Effector memory CD4-positive, alpha-beta T cell (primary cell): ENCODE results near the gene PLEKHH1.
A peak's percentile ranks its signal among the peaks of the same experiment; 100 is the strongest.

Experiments
- DNase-seq, 3 donors: peaks; one replicate each; pipeline ENCODE4 v3.0.0-alpha.2; 2020
- H3K27ac ChIP-seq: 2 replicates; pipeline ENCODE4 v1.7.0; 2013; ENCODE audit warnings: mild to moderate bottlenecking, low read length, moderate library complexity; ENCODE audit not compliant: insufficient read depth, poor library complexity, severe bottlenecking
- H3K27me3 ChIP-seq: replicated peaks from 2 replicates; pipeline ENCODE4 v1.7.0; 2013; ENCODE audit warnings: mild to moderate bottlenecking, low read length; ENCODE audit not compliant: insufficient read depth, control insufficient read depth, poor library complexity, severe bottlenecking
- H3K36me3 ChIP-seq: 2 replicates; pipeline ENCODE4 v1.7.0; 2013; ENCODE audit warnings: mild to moderate bottlenecking, low read length, moderate library complexity; ENCODE audit not compliant: control insufficient read depth, insufficient read depth
- H3K4me1 ChIP-seq: 2 replicates; pipeline ENCODE4 v1.7.0; 2013; ENCODE audit warnings: low read length, mild to moderate bottlenecking; ENCODE audit not compliant: control insufficient read depth, insufficient read depth, poor library complexity, severe bottlenecking
- H3K4me3 ChIP-seq: 2 replicates; pipeline ENCODE4 v1.7.0; 2013; ENCODE audit warnings: low read length, low read depth, mild to moderate bottlenecking; ENCODE audit not compliant: insufficient read depth, poor library complexity, severe bottlenecking
- H3K9me3 ChIP-seq: 2 replicates; pipeline ENCODE4 v1.7.0; 2013; ENCODE audit warnings: mild to moderate bottlenecking, low read length, moderate library complexity; ENCODE audit not compliant: control insufficient read depth

The PLEKHH1 gene

DNA sequence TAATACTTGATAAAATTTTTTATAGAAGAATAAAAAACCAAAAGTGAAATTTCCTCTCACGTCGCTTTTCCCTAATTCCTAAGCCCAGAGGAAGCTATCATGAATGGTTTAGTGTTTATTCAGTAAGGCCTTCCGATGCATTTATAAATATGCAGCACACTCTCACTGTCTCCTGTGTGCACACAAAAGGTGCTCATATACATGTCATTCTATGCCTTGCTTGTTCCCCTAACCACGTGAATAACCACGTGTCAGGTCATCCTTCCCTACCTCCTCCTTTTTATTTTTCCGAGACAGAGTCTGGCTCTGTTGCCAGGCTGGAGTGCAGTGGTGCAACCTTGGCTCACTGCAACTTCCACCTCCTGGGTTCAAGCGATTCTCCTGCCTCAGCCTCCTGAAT is 37.4 kb downstream of the PLEKHH1 start:
- H3K36me3 ChIP-seq, result no peaks in the 10 kb centered on the region
- no peak for DNase-seq
- no peaks in the 10 kb centered on the region for H3K4me1 ChIP-seq
- no peaks in the 10 kb centered on the region for H3K27me3 ChIP-seq
- no peak overlapping the region for H3K4me3 ChIP-seq
- H3K9me3 ChIP-seq, result no peaks in the 10 kb centered on the region
- H3K27ac ChIP-seq, result no peak overlapping the region

DNA sequence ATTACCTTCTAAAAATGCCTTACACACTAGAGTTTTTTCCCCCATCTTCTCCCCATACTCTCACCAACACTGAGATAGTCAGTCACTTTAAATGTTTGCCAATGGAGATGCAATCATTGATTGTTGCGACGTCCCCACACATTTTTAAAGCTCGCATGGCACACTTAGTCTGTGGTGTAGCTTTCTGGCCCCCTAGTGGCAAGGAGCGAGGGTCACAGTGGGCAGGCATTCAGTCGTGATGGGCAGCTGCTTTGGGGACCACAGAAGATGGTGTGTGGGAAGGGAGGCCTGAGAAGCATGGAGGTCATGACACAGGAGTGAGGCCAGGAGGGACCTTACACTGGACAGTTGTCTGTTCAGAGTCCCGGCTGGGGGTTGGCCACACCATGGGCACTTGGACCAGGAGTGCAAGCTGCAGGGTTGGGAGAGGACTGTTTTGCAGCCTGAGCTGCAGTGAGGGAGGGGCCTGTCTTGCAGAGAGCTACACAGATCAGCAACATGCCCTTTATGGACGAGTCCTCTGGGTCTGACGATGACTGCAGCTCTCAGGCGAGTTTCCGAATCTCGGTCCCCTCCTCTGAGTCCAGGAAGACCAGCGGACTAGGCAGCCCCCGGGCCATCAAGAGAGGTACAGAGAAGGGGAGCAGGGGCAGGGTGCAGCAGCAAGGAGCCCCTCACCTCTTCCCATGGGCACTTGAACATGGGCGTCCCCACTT is 38.3 kb downstream of the PLEKHH1 start:
- peak; percentile 30 to 53 (median 34) for DNase-seq
- H3K4me1 ChIP-seq, result no peaks in the 10 kb centered on the region
- H3K27ac ChIP-seq, result no peak overlapping the region
- H3K9me3 ChIP-seq, result no peaks in the 10 kb centered on the region
- no peaks in the 10 kb centered on the region for H3K27me3 ChIP-seq
- H3K36me3 ChIP-seq, result no peaks in the 10 kb centered on the region
- H3K4me3 ChIP-seq, result no peak overlapping the region

GRCh38 chr14:67571991-67572323 is 38.9 kb downstream of the PLEKHH1 start:
- Histone ChIP-seq H3K9me3 (no peaks in the 10 kb centered on the region), H3K36me3 (no peaks in the 10 kb centered on the region)
- DNase-seq, result no peak

DNA sequence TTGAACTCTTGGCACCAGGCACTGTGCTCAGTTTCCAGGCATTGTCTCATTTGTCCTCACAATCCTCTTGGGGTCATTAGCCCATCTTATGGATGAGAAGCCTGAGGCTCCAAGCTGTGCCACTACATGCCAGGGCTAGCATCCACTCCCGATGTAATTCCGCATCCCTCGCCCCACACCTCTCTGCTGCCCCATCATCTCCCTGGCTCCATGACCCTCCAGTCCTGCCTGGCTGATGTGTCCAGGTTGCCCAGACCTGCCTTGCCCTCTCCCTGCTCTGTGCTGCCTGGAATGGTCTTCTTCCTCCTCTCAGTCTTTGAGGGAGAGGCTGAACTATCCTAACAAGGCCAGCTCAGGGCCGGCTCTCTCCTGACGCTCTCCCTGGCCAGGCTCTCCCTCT is 39.5 kb downstream of the PLEKHH1 start:
- H3K9me3 ChIP-seq, result no peaks in the 10 kb centered on the region
- no peaks in the 10 kb centered on the region for H3K27me3 ChIP-seq
- H3K27ac ChIP-seq, result no peak overlapping the region
- DNase-seq, result no peak
- no peaks in the 10 kb centered on the region for H3K4me1 ChIP-seq
- no peaks in the 10 kb centered on the region for H3K36me3 ChIP-seq
- H3K4me3 ChIP-seq, result no peak overlapping the region

More at GRCh38 chr14:67571991-67572323, 38.9 kb downstream of the PLEKHH1 start:
- Histone ChIP-seq H3K27ac (no peak overlapping the region), H3K27me3 (no peaks in the 10 kb centered on the region), H3K4me3 (no peak overlapping the region), H3K4me1 (no peaks in the 10 kb centered on the region)

GRCh38 chr14:67573228-67574010 is 40.3 kb downstream of the PLEKHH1 start:
- no peak overlapping the region for H3K27ac ChIP-seq

DNA sequence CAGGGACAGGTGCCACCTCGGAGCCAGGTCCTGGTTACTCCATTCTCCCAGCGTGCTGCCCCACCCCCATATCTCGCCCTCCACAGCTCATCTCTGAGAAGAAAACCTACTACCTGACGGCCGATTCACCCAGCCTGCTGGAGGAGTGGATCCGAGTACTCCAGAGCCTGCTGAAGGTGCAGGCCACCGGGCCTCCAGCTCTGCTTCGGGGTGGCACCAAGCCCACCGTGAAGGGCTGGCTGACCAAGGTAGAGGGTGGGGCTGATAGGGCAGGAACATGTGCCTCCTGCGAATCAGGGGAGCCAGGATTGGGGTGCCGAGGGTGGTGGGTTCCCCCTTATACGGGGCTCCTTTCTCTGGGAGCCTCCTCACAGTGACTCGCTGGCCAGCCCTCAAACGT is 41.1 kb downstream of the PLEKHH1 start:
- Histone ChIP-seq H3K27ac (no peak overlapping the region), H3K9me3 (no peaks in the 10 kb centered on the region), H3K27me3 (no peaks in the 10 kb centered on the region), H3K4me1 (no peaks in the 10 kb centered on the region), H3K4me3 (no peak overlapping the region), H3K36me3 (no peaks in the 10 kb centered on the region)
- DNase-seq, result no peak

More at GRCh38 chr14:67573228-67574010, 40.3 kb downstream of the PLEKHH1 start:
- H3K4me3 ChIP-seq, result no peak overlapping the region
- H3K27me3 ChIP-seq, result no peaks in the 10 kb centered on the region
- no peaks in the 10 kb centered on the region for H3K36me3 ChIP-seq
- no peak for DNase-seq
- no peaks in the 10 kb centered on the region for H3K4me1 ChIP-seq
- no peaks in the 10 kb centered on the region for H3K9me3 ChIP-seq

GRCh38 chr14:67574806-67575205 is 41.7 kb downstream of the PLEKHH1 start:
- Histone ChIP-seq H3K4me1 (no peaks in the 10 kb centered on the region), H3K4me3 (no peak overlapping the region), H3K9me3 (no peaks in the 10 kb centered on the region), H3K27ac (no peak overlapping the region), H3K27me3 (no peaks in the 10 kb centered on the region), H3K36me3 (no peaks in the 10 kb centered on the region)
- DNase-seq, result no peak

- Histone ChIP-seq H3K27ac (no peak overlapping the region), H3K4me3 (no peak overlapping the region), H3K9me3 (no peaks in the 10 kb centered on the region), H3K27me3 (no peaks in the 10 kb centered on the region), H3K4me1 (no peaks in the 10 kb centered on the region), H3K36me3 (no peaks in the 10 kb centered on the region)
- DNase-seq, result no peak
Observed at GRCh38 chr14:67575684-67576083, 42.6 kb downstream of the PLEKHH1 start.

GRCh38 chr14:67576216-67576955 is 43.3 kb downstream of the PLEKHH1 start:
- no peak for DNase-seq
- no peaks in the 10 kb centered on the region for H3K27me3 ChIP-seq
- no peaks in the 10 kb centered on the region for H3K36me3 ChIP-seq
- H3K4me1 ChIP-seq, result no peaks in the 10 kb centered on the region
- no peak overlapping the region for H3K4me3 ChIP-seq
- no peaks in the 10 kb centered on the region for H3K9me3 ChIP-seq
- no peak overlapping the region for H3K27ac ChIP-seq
